ENCODE data around the gene IRAK3.
A peak's percentile ranks its signal among the peaks of the same experiment; 100 is the strongest.
"Not testable (repeated sequence)": the region's sequence is repeated elsewhere in the genome, so short reads cannot be mapped to it uniquely, and the experiment has no call there.

Gene IRAK3

DNA sequence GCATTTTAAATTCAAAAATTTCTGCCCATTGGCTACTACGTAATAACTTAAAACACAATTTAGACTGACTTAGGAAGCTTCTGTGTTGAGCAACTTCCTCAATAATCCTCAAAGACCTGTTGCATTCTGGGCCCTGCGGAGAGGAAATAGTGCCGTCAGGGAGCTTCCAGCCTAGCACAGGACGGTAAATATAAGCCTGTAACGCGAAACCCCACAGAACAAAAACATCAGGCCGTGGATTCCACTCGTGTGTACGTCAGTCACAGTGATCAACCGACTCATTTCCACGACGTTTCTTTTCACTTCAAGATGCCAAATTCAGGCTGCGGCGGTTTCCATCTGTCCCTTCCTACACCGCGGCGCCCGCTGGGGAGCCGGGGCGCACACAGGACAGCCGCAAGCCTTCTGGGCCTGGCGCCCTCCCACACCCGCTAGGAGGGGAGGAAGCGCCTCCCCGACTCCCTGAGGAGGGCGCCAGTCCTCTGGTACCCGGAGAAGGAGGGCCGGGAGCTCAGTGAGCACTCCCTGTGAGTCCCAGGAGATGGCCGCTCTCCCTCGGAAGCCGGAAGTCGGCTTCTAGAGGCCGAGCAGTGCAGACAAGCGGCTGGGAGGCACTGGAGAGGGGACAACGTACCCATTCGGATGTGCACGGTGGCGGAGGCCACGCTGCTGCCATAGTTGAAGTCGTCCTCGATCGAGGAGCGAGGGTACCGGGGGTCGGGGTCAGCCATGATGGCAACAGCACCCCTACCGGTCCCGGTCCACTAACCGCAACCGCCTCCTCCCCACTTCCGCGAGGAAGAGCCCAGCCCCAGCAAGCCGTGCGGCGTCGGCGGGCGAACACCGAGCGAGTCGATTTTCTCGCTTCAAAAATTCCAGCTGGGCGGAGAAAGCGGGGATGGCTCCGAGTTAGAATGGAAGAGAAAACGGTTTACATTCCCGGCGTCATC lies 19.5 kb upstream of the IRAK3 start, which contains the start of gene TMBIM4:
Gene TMBIM4, minus strand, starts transcription at position 776 of the 950 bp plus-strand sequence. Its CDS starts 45 bp downstream, at position 731.
- TF ChIP-seq, protein P1, sequence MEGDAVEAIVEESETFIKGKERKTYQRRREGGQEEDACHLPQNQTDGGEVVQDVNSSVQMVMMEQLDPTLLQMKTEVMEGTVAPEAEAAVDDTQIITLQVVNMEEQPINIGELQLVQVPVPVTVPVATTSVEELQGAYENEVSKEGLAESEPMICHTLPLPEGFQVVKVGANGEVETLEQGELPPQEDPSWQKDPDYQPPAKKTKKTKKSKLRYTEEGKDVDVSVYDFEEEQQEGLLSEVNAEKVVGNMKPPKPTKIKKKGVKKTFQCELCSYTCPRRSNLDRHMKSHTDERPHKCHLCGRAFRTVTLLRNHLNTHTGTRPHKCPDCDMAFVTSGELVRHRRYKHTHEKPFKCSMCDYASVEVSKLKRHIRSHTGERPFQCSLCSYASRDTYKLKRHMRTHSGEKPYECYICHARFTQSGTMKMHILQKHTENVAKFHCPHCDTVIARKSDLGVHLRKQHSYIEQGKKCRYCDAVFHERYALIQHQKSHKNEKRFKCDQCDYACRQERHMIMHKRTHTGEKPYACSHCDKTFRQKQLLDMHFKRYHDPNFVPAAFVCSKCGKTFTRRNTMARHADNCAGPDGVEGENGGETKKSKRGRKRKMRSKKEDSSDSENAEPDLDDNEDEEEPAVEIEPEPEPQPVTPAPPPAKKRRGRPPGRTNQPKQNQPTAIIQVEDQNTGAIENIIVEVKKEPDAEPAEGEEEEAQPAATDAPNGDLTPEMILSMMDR (IDR thresholded peaks at IDR 0.05; ENCODE audit: low read depth, low read length, missing control alignments) = peak; percentile 50
- peak; percentile 70 for DNase-seq (ENCODE audit: low read depth)
- peak within 1 kb of the TSS; percentile 69 for H3K4me3 ChIP-seq (ENCODE audit: low read depth, low read length)

DNA sequence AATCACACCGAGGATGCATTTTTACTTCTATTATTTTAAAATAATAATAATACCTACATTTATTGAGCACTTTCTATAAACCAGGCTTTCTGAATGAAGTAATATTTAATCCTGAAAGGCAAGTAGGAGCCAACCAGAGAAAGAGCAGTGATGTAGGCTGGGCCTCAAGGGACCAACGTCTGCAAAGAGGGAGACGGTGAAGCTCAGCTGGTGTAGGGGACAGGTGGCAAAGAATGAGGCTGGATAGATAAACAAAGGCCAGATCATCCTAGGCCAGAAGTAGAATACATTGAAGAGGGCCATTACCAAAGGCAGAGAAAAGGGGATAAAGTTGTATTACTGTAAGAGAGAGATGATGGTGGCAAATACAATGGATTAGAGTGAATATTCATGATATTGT lies 18.4 kb upstream of the IRAK3 start:
- peak overlapping the region; percentile 69 for H3K4me3 ChIP-seq (ENCODE audit: low read depth, low read length)
- no peak for DNase-seq (ENCODE audit: low read depth)
- TF ChIP-seq, protein P1 (IDR thresholded peaks at IDR 0.05; ENCODE audit: low read depth, low read length, missing control alignments) = no peak

DNA sequence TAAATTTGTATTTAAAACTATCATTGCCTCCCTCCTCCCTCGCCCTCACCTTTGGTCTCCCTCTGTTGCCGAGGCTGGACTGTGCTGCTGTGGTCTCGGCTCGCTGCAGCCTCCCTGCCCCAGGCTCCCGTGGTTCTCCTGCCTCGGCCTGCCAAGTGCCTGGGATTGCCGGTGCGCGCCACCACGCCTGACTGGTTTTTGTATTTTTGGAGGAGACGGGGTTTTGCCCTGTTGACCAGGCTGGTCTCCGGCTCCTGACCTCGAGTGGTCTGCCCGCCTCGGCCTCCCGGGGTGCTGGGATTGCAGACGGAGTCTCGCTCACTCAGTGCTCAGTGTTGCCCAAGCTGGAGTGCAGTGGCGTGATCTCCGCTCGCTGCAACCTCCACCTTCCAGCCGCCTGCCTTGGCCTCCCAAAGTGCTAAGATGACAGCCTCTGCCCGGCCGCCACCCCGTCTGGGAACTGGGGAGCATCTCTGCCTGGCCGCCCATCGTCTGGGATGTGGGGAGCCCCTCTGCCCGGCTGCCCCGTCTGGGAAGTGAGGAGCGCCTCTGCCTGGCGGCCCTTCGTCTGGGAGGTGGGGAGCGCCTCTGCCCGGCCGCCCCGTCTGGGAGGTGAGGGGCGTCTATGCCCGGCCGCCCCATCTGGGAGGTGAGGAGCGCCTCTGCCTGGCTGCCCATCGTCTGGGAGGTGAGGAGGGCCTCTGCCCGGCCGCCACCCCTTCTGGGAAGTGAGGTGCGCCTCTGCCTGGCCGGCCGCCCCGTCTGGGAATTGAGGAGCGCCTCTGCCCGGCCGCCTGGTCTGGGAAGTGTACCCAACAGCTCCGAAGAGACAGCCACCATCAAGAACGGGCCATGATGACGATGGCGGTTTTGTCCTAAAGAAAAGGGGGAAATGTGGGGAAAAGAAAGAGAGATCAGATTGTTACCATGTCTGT lies 14.4 kb upstream of the IRAK3 start:
- DNase-seq (ENCODE audit: low read depth); H3K4me3 ChIP-seq (ENCODE audit: low read depth, low read length): not testable (repeated sequence)

DNA sequence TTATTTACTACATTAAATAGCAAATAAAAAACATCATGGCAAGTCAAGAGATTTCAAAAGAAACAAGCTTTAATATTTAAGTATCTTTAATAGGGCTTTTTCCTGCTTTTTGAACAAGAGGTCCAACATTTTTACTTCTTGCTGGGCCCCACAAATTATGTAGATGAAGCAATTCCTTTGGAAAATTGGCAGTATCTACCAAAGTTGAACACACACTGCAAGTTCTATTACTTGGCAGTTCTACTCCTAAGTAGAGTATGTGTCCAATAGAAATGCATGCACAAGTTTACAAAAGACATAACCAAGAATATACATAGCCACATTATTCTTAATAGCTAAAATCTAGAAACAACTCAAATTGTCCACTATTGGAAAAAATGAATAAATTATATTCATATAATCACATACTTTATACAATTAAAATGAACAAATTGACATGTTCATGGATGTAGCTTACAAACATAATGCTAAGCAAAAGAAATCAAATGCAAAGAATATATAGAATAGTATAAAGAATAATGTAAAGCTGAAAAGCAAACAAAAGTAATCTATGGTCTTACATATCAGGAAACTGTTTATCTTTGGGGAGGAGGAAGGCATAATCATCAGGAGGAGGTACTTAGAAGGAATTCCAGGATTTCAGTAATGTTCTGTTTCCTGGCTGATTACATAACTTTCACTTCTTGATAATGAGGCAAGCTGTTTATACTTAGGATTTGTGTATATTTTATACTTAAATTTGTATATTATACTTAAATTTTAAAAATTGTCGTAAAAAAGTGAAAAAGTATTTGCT lies 12.7 kb upstream of the IRAK3 start:
- DNase-seq (ENCODE audit: low read depth) = no peak
- TF ChIP-seq, protein P1 (IDR thresholded peaks at IDR 0.05; ENCODE audit: low read depth, low read length, missing control alignments) = no peak
- no peak overlapping the region for H3K4me3 ChIP-seq (ENCODE audit: low read depth, low read length)

DNA sequence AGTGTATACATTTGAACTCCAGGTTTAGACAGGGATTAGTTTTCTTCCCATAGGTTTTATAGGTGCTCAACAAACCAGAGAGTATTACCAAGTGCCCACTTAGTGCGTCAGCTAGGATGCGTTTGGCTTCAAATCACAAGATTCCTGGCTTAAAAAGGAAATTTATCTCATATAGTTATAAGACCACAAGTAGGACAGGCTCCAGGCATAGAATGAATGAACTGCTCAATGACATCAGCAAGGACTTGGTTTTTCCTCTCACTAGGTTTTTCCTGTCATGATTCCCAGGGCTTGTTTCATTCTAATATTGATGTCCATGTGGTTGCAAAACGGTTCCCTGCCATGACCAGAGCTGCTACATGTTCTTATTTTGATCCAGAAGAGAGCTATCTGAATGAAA lies 6.1 kb upstream of the IRAK3 start:
- TF ChIP-seq, protein P1 (IDR thresholded peaks at IDR 0.05; ENCODE audit: low read depth, low read length, missing control alignments) = no peak

DNA sequence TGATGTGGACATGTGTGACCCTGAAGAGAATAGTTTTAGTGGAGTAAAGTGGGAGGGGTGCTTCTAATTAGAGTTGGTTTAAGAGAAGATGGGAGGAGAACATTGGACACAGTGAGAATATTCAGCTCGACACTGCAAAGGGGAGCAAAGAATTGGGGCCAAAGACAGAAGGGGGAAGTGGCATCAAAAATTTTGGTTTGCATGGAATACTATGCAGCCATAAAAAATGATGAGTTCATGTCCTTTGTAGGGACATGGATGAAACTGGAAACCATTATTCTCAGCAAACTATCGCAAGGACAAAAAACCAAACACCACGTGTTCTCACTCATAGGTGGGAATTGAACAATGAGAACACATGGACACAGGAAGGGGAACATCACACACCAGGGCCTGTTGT lies 4.2 kb upstream of the IRAK3 start:
- not testable (repeated sequence) for H3K4me3 ChIP-seq (ENCODE audit: low read depth, low read length); DNase-seq (ENCODE audit: low read depth)

More for the DNA sequence above, 6.1 kb upstream of the IRAK3 start:
- no peak for DNase-seq (ENCODE audit: low read depth)
- no peak overlapping the region for H3K4me3 ChIP-seq (ENCODE audit: low read depth, low read length)

DNA sequence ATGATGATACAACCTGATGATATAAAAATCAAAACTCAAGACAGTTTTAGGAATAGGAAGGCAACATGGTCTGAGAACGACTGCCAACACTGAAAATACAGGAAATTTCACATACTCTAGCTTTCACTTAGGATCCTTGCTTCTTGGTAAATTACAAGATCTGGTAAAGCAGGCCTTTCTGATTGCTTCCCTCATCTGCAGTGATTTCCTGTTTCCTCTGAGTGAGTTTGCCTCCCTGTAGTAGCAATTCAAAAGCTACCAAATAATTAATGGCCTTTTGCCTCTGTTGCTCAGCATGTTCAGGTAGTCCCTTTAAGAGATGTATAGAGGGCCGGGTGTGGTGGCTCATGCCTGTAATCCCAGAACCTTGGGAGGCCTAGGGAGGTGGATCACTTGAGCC lies 2.0 kb upstream of the IRAK3 start:
- TF ChIP-seq, protein P1 (IDR thresholded peaks at IDR 0.05; ENCODE audit: low read depth, low read length, missing control alignments) = no peak
- DNase-seq (ENCODE audit: low read depth) = no peak
- no peak overlapping the region for H3K4me3 ChIP-seq (ENCODE audit: low read depth, low read length)

Data from GM12864 (cell line).